ENCODE results near the gene HCFC1R1.
A peak's percentile ranks its signal among the peaks of the same experiment; 100 is the strongest.
"Not testable (repeated sequence)": the region's sequence is repeated elsewhere in the genome, so short reads cannot be mapped to it uniquely, and the experiment has no call there.

HCFC1R1 gene, protein sequence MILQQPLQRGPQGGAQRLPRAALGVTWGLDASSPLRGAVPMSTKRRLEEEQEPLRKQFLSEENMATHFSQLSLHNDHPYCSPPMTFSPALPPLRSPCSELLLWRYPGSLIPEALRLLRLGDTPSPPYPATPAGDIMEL

GRCh38 chr16:3023669-3024478 lies at the start of gene HCFC1R1, which contains the start of gene THOC6:
TSS of gene HCFC1R1 (minus strand) at chr16:3023942. CDS start at chr16:3023941, 1 bp downstream.
TSS of gene THOC6 (plus strand) at chr16:3024035. CDS start at chr16:3024327, 292 bp downstream.
- peak; percentile 90 to 98 (median 94) for DNase-seq

- DNase-seq, result no peak
These were observed 49.7 kb upstream of the HCFC1R1 start for GRCh38 chr16:3073448-3073847.

DNA sequence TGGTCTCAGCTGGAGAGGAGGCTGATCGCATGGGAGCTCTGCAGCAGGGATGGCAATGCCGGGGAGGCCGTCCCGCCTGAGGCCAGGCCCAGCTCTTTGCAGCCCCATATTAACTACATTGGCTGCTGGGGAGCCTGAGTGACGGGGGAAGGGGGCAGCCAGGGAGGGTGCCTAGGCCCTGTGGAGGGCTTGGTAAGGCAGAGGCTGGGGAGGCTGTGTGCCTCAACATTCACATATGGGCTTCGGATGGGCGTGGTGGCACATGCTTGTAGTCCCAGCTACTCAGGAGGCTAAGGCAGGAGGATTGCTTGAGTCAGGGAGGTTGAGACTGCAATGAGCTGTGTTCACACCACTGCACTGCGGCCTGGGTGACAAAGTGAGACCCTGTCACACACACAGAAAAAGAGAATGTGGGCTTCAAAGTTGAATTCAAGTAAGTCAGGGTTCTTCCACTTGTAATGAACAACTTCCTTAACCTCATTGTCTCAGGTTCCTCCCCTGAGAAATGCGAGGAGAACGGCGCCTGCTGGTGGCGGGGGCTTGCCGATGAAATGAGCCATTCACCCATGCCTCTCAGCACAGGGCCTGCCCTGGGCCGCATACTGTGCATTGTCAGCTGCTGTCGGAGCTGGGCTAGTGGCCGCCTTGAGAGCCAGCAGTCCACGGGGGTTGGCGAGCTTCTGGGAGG lies 49.0 kb upstream of the HCFC1R1 start:
- DNase-seq, result peak in 4 of 6 experiments; percentile 11 to 44 (median 24)

- DNase-seq, result not testable (repeated sequence)
These were observed 48.4 kb upstream of the HCFC1R1 start for GRCh38 chr16:3072148-3072547.

- DNase-seq, result no peak
These were observed 47.9 kb upstream of the HCFC1R1 start for GRCh38 chr16:3071655-3072054.

- no peak for DNase-seq
These were observed 46.9 kb upstream of the HCFC1R1 start for GRCh38 chr16:3070608-3071111.

DNA sequence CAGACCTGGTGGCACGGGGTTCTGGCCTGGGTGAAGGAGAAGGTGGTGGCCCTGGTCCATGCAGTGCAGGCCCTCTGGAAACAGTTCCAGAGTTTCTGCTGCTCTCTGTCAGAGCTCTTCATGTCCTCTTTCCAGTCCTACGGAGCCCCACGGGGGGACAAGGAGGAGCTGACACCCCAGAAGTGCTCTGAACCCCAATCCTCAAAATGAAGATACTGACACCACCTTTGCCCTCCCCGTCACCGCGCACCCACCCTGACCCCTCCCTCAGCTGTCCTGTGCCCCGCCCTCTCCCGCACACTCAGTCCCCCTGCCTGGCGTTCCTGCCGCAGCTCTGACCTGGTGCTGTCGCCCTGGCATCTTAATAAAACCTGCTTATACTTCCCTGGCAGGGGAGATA lies 45.4 kb upstream of the HCFC1R1 start:
- not testable (repeated sequence) for DNase-seq

GRCh38 chr16:3068487-3068886 lies 44.7 kb upstream of the HCFC1R1 start:
- no peak for DNase-seq

- no peak for DNase-seq
These were observed 42.7 kb upstream of the HCFC1R1 start for GRCh38 chr16:3066440-3066748.

GRCh38 chr16:3065742-3066439 lies 42.1 kb upstream of the HCFC1R1 start:
- DNase-seq, result peak in 4 of 6 experiments; percentile 18 to 66 (median 52)

DNA sequence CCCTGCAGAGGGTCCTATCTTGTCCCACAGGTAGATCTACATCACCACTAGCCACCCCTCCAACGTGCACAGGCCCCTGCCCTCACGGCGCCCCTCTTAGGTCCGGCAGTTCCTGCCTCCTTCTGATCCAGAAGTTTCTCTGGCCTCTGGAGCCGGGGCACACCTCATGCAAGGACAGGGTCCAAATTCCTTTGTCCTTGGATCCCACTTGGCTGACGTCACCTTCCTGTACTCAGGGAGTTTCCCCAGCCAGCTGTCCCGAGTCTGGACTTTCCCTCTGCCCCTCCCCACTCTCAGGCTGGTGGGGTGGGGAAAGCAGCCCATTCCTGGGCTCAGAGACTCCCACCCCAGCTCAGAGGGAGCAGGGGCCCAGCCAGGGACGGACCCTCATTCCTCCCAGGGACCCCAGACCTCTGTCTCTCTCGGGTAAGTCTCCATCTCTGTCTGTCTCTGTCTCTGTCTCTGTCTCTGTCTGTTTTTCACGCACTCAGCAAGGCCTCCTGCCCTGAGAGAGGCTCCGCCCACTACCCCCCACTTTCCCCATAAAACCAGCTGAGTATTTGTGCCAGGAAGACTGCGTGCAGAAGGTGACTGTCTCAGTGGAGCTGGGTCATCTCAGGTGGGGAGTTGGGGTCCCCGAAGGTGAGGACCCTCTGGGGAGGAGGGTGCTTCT lies 41.5 kb upstream of the HCFC1R1 start, which contains the start of gene IL32:
TSS of gene IL32 (plus strand) at position 572 of the 673 bp plus-strand sequence. CDS start 172 bp downstream, outside the sequence.
- DNase-seq, result peak; percentile 42 to 66 (median 57)

DNA sequence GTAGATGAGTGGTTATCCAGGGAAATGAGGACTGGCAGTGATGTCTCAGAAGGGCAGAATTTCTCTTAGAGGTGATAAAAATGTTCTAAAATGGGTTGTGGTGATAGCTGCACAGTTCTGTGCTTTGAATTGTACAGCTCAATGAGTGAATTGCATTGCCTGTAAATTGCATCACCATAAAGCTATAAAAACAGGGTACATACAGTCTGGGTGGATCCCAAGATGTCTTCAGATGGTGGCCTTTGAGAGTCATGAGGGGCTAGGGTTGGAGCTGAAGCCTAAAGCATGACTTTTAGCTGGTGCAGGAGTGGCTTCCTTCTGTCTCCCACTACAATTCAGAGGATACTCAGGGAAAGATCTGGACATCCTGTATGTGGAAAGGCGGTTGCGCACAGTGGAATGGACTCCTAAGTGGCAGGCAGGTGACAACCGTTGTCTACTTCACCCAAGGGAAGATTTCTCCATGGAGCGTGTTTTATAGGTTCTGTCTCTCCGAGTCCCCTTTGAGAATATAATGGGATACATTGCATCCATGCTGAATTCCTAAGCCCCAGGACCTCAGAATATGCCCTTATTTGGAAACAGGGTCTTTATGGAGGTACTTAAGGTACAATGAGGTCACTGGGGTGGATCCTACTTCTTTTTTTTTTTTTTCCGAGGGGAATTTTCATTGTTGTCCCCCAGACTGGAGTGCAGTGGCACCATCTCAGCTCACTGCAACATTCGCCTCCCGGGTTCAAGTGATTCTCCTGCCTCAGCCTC lies 40.1 kb upstream of the HCFC1R1 start:
- no peak for DNase-seq

GRCh38 chr16:3062553-3062952 lies 38.8 kb upstream of the HCFC1R1 start:
- DNase-seq, result no peak

GRCh38 chr16:3060339-3061127 lies 36.8 kb upstream of the HCFC1R1 start:
- no peak for DNase-seq

DNA sequence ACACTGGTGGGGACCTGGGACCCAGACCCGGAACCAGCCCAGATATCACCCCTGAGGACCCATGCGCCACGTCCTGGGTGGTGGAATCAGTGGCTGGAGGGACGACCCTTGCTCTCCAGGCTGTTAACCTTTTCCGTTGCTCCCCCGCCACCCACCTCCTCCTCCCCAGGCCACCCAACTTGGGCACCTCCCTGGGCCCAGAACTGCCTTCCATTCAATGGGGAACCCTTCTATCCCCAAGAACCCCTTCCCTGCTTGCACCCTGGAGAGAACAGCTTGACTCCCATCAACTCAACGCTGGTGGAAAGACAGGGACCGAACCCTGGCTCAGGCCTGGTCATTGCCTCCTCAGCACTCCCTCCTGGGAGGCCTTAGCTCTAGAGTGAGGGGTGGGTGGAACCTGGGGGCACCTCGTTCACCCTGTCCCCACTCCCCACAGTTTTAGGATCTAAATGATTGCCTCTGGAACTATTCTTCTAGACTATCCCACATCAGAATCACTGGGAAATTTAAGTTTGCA lies 36.0 kb upstream of the HCFC1R1 start:
- DNase-seq, result no peak

DNA sequence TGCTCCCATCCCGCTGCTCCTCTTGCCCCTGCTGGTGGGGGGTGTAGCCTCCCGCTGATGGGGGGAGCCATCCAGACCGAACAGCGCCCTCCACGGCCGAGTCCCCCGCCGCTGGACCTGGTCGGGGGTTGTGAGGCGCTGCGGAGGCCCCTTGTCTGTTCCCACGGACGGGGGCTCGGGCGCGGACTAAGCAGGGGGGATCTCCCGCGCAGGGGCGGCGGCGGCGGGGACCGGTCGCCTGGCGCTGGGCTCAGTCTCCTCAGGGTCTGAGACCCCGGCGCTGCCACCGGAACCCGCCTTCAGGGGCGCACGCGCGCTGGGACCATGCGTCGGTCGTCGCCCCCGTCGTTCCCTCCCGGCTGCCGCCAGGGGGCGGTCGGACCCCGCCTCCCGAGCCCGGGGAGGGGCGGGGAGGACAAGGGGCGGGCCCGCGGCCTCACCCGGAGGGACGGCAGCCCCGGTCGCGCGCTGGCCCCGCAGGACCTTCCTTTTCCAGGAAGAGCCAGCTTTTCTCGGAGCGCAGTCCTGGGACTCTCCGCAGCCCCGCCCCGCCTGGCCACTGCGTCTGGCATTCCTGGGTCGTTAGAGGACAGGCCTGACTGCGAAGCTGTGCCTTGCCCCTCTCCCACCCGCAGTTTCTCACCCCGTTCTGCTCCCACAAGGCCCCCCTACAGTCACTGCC lies 35.4 kb upstream of the HCFC1R1 start:
- peak; percentile 68 to 89 (median 80) for DNase-seq

DNA sequence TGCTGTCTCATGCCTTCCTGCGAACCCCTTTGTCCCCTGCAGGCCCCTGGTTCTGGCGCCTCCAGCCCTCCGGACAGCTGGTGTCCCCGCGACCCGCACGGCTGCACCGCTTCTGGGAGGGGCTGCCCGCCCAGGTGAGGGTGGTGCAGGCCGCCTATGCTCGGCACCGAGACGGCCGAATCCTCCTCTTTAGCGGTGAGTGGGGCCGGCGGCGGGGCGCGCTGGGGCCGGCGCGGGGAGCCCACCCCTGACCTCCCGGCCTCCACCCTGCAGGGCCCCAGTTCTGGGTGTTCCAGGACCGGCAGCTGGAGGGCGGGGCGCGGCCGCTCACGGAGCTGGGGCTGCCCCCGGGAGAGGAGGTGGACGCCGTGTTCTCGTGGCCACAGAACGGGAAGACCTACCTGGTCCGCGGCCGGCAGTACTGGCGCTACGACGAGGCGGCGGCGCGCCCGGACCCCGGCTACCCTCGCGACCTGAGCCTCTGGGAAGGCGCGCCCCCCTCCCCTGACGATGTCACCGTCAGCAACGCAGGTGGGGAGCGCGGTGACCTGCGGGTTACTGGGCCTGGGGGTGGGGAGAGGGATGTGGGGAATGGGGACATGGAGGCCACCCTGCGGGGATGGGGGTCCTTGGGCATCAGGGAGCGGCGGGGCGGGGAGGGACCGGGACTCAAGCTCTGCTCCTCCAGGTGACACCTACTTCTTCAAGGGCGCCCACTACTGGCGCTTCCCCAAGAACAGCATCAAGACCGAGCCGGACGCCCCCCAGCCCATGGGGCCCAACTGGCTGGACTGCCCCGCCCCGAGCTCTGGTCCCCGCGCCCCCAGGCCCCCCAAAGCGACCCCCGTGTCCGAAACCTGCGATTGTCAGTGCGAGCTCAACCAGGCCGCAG lies 34.6 kb upstream of the HCFC1R1 start:
- peak in 5 of 6 experiments; percentile 24 to 52 (median 49) for DNase-seq

All from stimulated activated naive CD4-positive, alpha-beta T cell (primary cell).